GM12875 (cell line): ENCODE data around the gene WDR89.
"Not testable (repeated sequence)": the region's sequence is repeated elsewhere in the genome, so short reads cannot be mapped to it uniquely, and the experiment has no call there.

Experiments used
- H3K4me3 ChIP-seq: one replicate; pipeline ENCODE4 v1.5.1; 2011; ENCODE audit warnings: low read depth, low read length, control low read depth
- CTCF ChIP-seq: IDR thresholded peaks from 2 replicates; pipeline ENCODE4 v1.5.1; 2011; ENCODE audit warnings: low read depth, mild to moderate bottlenecking, control low read depth, inconsistent platforms, low read length, moderate library complexity, borderline replicate concordance; ENCODE audit not compliant: insufficient read depth

WDR89 gene

GRCh38 chr14:63666335-63666734 is 24.7 kb upstream of the WDR89 start:
- no peak overlapping the region for H3K4me3 ChIP-seq
- no peak for TF ChIP-seq CTCF

- no peak overlapping the region for H3K4me3 ChIP-seq
- TF ChIP-seq CTCF, result no peak
Observed at GRCh38 chr14:63663428-63664341, 22.0 kb upstream of the WDR89 start.

- TF ChIP-seq CTCF, result no peak
- no peak overlapping the region for H3K4me3 ChIP-seq
Observed at GRCh38 chr14:63662776-63663175, 21.1 kb upstream of the WDR89 start.

GRCh38 chr14:63661881-63662280 is 20.2 kb upstream of the WDR89 start:
- H3K4me3 ChIP-seq, result not testable (repeated sequence)

- H3K4me3 ChIP-seq, result no peak overlapping the region
Observed at GRCh38 chr14:63659726-63660125, 18.1 kb upstream of the WDR89 start.

GRCh38 chr14:63656194-63656593 is 14.5 kb upstream of the WDR89 start:
- TF ChIP-seq CTCF, result no peak

More at GRCh38 chr14:63659726-63660125, 18.1 kb upstream of the WDR89 start:
- no peak for TF ChIP-seq CTCF

GRCh38 chr14:63654936-63655335 is 13.3 kb upstream of the WDR89 start:
- no peak for TF ChIP-seq CTCF
- no peak overlapping the region for H3K4me3 ChIP-seq

More at GRCh38 chr14:63656194-63656593, 14.5 kb upstream of the WDR89 start:
- H3K4me3 ChIP-seq, result no peak overlapping the region
